ENCODE data around the gene MEIKIN.
A peak's percentile ranks its signal among the peaks of the same experiment; 100 is the strongest.

The MEIKIN gene

GRCh38 chr5:131899686-131900085 is 45.8 kb downstream of the MEIKIN start:
- TF ChIP-seq TCF12 (IDR thresholded peaks at IDR 0.05; ENCODE audit: low read depth) = no peak
- TF ChIP-seq NFIC (IDR thresholded peaks at IDR 0.05) = no peak
- TF ChIP-seq EP300 (IDR thresholded peaks at IDR 0.05; ENCODE audit: borderline replicate concordance) = no peak
- TF ChIP-seq ZBTB7A (IDR thresholded peaks at IDR 0.05; ENCODE audit: low read depth) = no peak
- no peak for TF ChIP-seq YY1 (IDR thresholded peaks at IDR 0.05; ENCODE audit: low read depth)
- TF ChIP-seq CEBPB (IDR thresholded peaks at IDR 0.05) = peak; percentile 91
- no peak for TF ChIP-seq RAD21 (IDR thresholded peaks at IDR 0.05; ENCODE audit: low read depth)
- TF ChIP-seq, protein P1, sequence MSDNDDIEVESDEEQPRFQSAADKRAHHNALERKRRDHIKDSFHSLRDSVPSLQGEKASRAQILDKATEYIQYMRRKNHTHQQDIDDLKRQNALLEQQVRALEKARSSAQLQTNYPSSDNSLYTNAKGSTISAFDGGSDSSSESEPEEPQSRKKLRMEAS (IDR thresholded peaks at IDR 0.05) = no peak
- TF ChIP-seq TAF1 (IDR thresholded peaks at IDR 0.05; ENCODE audit: low read depth) = no peak
- TF ChIP-seq EGR1 (IDR thresholded peaks at IDR 0.05) = no peak
- no peak for TF ChIP-seq TEAD4 (IDR thresholded peaks at IDR 0.05)
- TF ChIP-seq, protein P2, sequence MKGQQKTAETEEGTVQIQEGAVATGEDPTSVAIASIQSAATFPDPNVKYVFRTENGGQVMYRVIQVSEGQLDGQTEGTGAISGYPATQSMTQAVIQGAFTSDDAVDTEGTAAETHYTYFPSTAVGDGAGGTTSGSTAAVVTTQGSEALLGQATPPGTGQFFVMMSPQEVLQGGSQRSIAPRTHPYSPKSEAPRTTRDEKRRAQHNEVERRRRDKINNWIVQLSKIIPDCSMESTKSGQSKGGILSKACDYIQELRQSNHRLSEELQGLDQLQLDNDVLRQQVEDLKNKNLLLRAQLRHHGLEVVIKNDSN (IDR thresholded peaks at IDR 0.05) = no peak
- no peak for TF ChIP-seq FOXM1 (IDR thresholded peaks at IDR 0.05; ENCODE audit: borderline replicate concordance, low read depth)
- no peak for TF ChIP-seq CREB1 (IDR thresholded peaks at IDR 0.05; ENCODE audit: low read depth)
- peak; percentile 80 for TF ChIP-seq REST (IDR thresholded peaks at IDR 0.05; ENCODE audit: low read depth)

DNA sequence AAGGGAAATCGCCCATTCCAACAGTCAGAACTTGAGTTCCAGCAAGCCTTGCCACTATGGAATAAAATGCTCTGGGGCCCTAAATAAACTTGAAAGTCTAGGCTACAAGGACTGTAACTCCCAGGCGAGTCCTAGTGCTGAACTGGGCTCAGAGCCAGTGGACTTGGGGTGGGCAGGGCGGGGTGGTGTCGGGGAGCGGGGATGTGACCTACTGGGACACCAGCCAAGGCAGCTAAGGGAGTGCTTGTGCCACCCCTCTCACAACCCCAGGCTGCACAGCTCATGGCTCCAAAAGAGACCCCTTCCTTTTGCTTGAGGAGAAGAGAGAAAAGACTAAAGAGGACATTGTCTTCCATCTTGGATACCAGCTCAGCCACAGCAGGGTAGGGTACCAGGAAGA is 61.5 kb downstream of the MEIKIN start:
- no peak for TF ChIP-seq TCF12 (IDR thresholded peaks at IDR 0.05; ENCODE audit: low read depth)
- TF ChIP-seq TEAD4 (IDR thresholded peaks at IDR 0.05) = no peak
- TF ChIP-seq, protein P1 (IDR thresholded peaks at IDR 0.05) = no peak
- no peak for TF ChIP-seq TAF1 (IDR thresholded peaks at IDR 0.05; ENCODE audit: low read depth)
- no peak for TF ChIP-seq RAD21 (IDR thresholded peaks at IDR 0.05; ENCODE audit: low read depth)
- TF ChIP-seq EP300 (IDR thresholded peaks at IDR 0.05; ENCODE audit: borderline replicate concordance) = no peak
- TF ChIP-seq FOXM1 (IDR thresholded peaks at IDR 0.05; ENCODE audit: borderline replicate concordance, low read depth) = no peak
- TF ChIP-seq EGR1 (IDR thresholded peaks at IDR 0.05) = no peak
- TF ChIP-seq, protein P2 (IDR thresholded peaks at IDR 0.05) = no peak
- no peak for TF ChIP-seq NFIC (IDR thresholded peaks at IDR 0.05)
- TF ChIP-seq ZBTB7A (IDR thresholded peaks at IDR 0.05; ENCODE audit: low read depth) = no peak
- no peak for TF ChIP-seq REST (IDR thresholded peaks at IDR 0.05; ENCODE audit: low read depth)

DNA sequence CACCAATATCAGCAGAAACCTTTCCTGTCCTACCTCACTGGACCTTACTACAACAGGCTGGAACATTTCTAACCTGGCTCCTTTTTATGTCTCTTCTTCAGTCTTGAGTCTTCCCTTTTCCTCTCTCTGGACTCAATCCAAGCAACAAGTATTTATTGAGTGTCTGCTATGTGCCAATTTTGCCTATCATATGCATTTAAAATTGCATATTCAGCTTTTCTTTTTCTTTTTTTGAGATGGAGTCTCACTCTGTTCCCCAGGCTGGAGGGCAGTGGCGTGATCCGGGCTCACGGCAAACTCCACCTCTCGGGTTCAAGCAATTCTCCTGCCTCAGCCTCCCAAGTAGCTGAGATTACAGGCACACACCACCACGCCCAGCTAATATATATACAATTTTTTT is 65.8 kb downstream of the MEIKIN start:
- no peak for TF ChIP-seq CREB1 (IDR thresholded peaks at IDR 0.05; ENCODE audit: low read depth)
- no peak for TF ChIP-seq TAF1 (IDR thresholded peaks at IDR 0.05; ENCODE audit: low read depth)
- no peak for TF ChIP-seq REST (IDR thresholded peaks at IDR 0.05; ENCODE audit: low read depth)
- TF ChIP-seq EP300 (IDR thresholded peaks at IDR 0.05; ENCODE audit: borderline replicate concordance) = no peak
- TF ChIP-seq, protein P2 (IDR thresholded peaks at IDR 0.05) = no peak

GRCh38 chr5:131877873-131878272 is 67.6 kb downstream of the MEIKIN start:
- TF ChIP-seq EP300 (IDR thresholded peaks at IDR 0.05; ENCODE audit: borderline replicate concordance) (no peak), TAF1 (IDR thresholded peaks at IDR 0.05; ENCODE audit: low read depth) (no peak), REST (IDR thresholded peaks at IDR 0.05; ENCODE audit: low read depth) (no peak), YY1 (IDR thresholded peaks at IDR 0.05; ENCODE audit: low read depth) (no peak), CEBPB (IDR thresholded peaks at IDR 0.05) (no peak), CREB1 (IDR thresholded peaks at IDR 0.05; ENCODE audit: low read depth) (no peak), NFIC (IDR thresholded peaks at IDR 0.05) (no peak), EGR1 (IDR thresholded peaks at IDR 0.05) (no peak), TEAD4 (IDR thresholded peaks at IDR 0.05) (no peak)
- TF ChIP-seq, protein P1 (IDR thresholded peaks at IDR 0.05) = no peak
- TF ChIP-seq, protein P2 (IDR thresholded peaks at IDR 0.05) = no peak

Measured in Ishikawa (cell line).